GM18508 (cell line): Measurements from ENCODE around the gene PHF5A.

Source experiments
- ATAC-seq: cut with Tn5 transposase; IDR thresholded peaks from one replicate; pipeline ENCODE4 v1.9.1; 2021; ENCODE audit warnings: moderate number of reproducible peaks; ENCODE audit not compliant: insufficient read depth, unreplicated experiment

Gene PHF5A

DNA sequence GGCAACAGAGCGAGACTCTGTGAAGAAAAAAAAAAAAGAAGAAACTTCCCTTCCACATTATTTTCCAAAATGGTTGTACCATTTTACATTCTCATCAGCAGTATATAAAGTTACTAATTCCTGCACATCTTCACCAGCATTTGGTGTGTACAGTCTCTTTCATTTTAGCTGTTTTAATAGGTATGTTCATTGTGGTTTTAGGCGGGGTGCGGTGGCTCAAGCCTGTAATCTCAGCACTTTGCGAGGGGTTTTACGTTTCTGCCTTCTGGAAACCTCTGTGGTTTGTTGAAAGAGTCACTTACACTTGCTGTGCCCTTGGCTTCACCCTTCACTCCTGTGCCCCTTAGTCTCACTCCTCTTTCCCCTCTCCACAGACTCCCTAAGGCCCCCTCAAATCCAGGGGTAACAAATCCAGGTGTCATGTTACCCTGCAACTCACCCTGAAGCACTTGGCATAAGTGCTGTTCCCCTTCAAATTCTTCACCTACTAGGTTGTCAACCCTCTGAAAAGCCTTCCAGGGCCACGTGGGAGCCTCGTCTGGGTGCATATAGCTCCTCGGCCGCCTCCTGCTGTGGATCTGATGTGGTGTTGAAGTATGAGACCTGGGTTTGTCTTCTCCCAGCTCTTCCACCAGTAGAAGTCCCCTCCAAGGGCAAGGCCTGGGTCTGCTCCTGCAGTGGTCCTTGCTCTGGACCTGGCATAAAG lies 42.7 kb downstream of the PHF5A start:
- ATAC-seq = no peak

DNA sequence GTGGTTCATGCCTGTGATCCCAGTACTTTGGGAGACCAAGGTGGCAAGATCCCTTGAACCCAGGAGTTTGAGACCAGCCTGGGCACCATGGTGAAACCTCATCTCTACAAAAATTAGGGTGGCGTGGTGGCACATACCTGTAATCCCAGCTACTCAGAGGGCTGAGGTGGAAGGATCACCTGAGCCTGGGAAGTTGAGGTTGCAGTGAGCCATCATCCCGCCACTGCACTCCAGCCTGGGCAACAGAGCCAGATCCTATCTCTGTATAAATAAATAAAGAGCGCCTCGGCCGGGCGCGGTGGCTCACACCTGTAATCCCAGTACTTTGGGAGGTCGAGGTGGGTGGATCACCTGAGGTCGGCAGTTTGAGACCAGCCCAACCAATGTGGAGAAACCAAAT lies 49.8 kb downstream of the PHF5A start:
- ATAC-seq = no peak

DNA sequence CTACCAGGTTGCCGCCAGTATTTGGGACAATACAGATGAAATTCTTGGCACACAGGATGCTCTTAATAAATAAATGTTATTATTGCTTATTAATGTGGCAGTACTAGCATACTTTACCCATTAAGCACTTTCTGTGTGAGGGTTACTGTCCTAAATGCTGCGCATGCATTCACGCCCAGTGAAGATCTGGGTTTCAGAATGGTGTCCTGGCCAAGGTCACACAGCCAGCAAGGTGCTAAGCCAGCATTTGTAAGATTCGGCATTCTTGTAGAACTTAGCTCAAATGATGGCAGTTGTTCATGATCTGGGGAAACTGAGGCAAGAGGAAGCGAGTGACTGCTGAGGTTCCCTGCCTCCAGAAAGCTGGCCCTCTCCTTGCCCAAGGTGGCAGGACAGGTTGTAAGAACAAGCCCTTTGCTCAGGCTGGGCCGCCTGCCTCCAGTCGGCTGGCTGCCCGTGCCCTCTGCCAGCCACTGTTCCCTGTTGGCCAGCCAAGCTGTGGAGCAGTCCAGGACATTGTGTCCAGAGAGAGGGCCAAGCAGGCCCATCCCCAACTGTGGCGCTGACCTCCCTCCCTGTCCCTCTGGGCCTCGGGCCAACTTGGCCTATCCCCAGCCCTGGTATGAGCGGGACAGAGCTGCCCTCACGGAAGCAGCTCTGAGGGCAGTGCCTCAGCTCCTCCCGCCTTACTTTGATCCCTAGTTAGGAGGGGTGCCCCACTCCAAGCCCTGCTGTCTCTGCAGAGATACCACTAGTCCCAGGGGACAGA lies 50.7 kb downstream of the PHF5A start:
- ATAC-seq = no peak

DNA sequence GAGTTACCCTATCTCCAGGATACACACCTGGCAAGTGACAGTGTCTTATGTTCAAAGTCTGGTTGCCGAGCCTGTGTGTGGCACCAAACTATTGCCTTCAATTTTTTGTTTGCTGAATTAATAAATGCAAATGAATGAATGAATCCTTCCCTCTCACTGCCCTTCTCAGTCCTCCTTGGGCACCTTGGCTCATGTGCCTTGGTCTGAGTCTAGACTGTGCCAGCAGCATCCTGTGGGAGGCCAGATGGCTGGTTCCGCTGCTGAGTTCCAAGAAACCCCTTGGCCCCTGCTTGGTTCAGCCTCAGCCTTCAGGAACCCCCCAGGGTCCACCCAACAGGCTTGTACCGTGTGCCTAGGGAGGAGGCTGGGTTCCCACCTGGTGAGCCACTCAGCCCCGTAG lies 52.9 kb downstream of the PHF5A start:
- no peak for ATAC-seq

DNA sequence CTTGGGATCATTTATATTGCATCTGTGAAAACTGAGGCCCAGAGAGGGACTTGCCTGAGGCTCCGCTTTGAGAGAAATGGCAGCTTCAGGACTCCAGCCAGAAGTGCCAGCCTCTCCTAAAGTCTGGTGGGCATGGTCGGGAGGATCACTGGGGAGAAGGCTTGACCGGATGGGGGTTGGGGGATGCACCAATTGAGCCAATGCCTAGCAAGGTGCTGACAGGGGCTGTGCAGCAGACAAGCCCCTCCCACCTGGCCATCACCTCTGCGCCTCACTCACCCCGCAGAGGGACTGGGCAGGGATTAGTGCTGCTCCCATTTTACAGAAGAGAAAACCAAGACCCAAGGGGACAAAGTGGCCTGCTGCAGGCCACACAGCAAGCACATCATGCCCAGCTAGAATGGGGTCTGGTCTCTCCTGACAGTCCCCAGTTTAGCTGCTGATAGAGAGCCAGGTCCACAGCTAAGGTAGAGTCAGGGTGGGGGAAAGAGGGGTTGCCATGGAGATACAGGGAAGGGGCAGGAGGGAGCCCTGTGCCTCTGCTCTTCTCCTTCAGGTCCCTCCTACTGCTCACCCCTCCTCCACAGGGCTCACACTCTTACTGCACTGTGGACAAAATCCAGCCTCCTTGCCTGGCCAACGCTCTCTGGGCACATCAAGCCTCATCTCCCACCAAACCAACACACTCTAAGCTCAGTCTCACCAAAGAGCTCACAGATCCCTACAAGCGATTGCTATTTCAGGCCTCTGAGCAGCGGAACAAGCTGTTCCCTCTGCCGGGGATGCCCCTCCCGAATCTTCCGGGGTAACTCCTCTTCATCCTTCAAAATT lies 57.3 kb downstream of the PHF5A start:
- ATAC-seq = no peak

DNA sequence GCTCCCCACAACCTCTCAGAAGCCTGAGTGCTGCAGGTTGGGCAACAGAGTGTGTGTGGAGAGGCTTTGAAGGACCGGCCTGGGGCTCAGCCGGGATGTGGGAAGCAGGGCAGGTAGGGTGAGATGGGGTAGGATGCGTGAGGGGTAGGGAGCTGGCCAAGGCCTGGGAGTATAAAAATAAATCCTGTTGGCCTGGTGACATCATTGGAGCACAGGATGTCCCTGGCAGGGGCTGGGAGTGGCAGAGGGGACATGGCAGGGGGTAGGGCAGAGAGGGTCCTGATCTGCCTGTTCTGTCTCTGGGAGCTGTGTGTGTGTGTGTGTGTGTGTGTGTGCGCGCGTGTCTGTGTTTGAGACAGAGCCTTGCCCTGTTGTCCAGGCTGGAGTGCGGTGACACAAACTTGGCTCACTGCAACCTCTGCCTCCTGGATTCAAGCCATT lies 58.2 kb downstream of the PHF5A start:
- ATAC-seq = no peak
